ENCODE data around the gene LMBR1L.

DNA sequence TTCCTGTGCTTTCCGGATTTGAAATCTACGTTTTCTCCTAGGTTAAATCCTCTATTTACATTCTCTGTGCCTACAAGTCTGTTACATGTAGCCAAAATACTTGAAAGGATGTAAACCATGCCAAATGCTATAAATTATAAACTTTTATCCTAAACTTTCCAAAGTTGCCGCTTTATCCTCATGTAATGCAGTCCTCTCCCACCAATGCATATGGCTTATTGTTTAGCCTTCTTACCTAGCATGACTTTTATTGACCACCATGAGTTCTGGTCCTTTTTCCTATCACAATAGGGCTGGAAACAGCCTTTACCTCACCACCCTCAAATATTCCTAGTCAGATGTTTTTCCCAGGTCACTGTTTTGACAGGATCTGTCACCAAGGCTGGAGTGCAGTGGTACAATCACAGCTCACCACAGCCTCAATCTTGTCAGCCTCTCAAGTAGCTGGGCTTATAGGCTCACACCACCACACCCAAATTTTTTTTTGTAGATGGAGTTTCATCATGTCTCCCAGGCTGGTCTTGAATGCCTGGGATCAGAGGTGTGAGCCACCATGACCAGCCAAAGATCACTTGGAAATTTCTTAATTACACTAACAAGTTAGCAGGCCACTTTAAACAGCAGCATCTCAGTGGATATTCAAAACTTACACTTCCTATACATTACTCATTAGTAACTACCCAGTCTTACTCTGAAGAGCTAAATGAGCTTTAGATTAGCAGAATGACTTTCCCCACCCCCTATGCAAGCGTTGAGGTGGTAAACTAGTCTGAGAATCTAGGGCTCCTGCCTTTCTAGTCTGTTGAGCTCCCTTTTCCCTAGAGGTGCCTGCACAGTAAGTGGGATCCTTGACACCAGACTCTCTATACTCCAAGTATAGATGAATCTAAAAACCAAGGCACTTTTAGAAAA is 16.5 kb upstream of the LMBR1L start:
- TF ChIP-seq SP1 (IDR thresholded peaks at IDR 0.05; ENCODE audit: low read depth, low read length) (no peak), GABPA (IDR thresholded peaks at IDR 0.05; ENCODE audit: borderline replicate concordance, insufficient read depth, low read length) (no peak), CBX8 (IDR thresholded peaks at IDR 0.05; ENCODE audit: borderline replicate concordance, low read depth, low read length) (no peak)
- TF ChIP-seq, protein P1, sequence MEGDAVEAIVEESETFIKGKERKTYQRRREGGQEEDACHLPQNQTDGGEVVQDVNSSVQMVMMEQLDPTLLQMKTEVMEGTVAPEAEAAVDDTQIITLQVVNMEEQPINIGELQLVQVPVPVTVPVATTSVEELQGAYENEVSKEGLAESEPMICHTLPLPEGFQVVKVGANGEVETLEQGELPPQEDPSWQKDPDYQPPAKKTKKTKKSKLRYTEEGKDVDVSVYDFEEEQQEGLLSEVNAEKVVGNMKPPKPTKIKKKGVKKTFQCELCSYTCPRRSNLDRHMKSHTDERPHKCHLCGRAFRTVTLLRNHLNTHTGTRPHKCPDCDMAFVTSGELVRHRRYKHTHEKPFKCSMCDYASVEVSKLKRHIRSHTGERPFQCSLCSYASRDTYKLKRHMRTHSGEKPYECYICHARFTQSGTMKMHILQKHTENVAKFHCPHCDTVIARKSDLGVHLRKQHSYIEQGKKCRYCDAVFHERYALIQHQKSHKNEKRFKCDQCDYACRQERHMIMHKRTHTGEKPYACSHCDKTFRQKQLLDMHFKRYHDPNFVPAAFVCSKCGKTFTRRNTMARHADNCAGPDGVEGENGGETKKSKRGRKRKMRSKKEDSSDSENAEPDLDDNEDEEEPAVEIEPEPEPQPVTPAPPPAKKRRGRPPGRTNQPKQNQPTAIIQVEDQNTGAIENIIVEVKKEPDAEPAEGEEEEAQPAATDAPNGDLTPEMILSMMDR (IDR thresholded peaks at IDR 0.05; ENCODE audit: control extremely low read depth in 1 of 3, insufficient read depth in 1 of 3, low read depth in 1 of 3, low read length in 3 of 3): no peak

Measured in H1 (cell line).